Prostate gland (tissue), 2 donors: ENCODE measurements around the gene PCLO.

Experiments used
- POLR2A ChIP-seq: fragments of 450-650 bp; IDR thresholded peaks from one replicate; pipeline ENCODE4 v1.6.1; 2016; ENCODE audit warnings: antibody characterized with exemption, mild to moderate bottlenecking
- TF ChIP-seq, protein P1 (sequence below), 4 experiments: fragments of 200-600 bp in 2 of 4; fragments of 450-650 bp in 2 of 4; sonication (generic) in 2 of 4; IDR thresholded peaks; 1 replicate in 3 of 4; 2 replicates in 1 of 4; pipeline ENCODE4 v1.5.1; 2016 to 2019; ENCODE audit warnings: antibody characterized with exemption in 4 of 4, mild to moderate bottlenecking in 2 of 4, moderate library complexity in 2 of 4

DNA sequence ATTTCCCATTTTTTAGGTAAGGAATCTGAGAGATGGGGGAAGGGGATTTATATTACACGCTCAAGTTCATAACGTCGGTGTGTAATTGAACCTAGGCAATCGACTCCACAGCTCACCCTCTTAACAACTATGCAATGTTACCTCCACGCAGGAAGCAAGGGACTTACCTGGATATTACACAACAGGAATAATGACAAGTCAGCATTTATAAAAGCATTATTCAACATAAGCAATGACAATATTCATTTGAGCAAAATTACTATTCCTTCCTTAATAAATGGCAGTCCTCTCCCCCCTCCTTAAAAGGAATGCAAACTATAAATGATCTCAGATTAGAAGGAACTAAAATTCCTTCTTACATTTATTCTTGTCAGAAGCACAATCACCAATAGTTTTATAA, 104.0 kb downstream of the PCLO start:
- TF ChIP-seq, protein P1, sequence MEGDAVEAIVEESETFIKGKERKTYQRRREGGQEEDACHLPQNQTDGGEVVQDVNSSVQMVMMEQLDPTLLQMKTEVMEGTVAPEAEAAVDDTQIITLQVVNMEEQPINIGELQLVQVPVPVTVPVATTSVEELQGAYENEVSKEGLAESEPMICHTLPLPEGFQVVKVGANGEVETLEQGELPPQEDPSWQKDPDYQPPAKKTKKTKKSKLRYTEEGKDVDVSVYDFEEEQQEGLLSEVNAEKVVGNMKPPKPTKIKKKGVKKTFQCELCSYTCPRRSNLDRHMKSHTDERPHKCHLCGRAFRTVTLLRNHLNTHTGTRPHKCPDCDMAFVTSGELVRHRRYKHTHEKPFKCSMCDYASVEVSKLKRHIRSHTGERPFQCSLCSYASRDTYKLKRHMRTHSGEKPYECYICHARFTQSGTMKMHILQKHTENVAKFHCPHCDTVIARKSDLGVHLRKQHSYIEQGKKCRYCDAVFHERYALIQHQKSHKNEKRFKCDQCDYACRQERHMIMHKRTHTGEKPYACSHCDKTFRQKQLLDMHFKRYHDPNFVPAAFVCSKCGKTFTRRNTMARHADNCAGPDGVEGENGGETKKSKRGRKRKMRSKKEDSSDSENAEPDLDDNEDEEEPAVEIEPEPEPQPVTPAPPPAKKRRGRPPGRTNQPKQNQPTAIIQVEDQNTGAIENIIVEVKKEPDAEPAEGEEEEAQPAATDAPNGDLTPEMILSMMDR (IDR thresholded peaks at IDR 0.05), result no peak
- no peak for TF ChIP-seq POLR2A
